EH (cell line): ENCODE results near the gene R3HDM1.
A peak's percentile ranks its signal among the peaks of the same experiment; 100 is the strongest.
"Not testable (repeated sequence)": the region's sequence is repeated elsewhere in the genome, so short reads cannot be mapped to it uniquely, and the experiment has no call there.

Experiments
- DNase-seq: peaks from one replicate; pipeline ENCODE4 v3.0.0-alpha.2; 2015; ENCODE audit warnings: low read depth

Gene R3HDM1

GRCh38 chr2:135641156-135642068 lies 110.1 kb downstream of the R3HDM1 start:
- no peak for DNase-seq

GRCh38 chr2:135647836-135648579 lies 116.7 kb downstream of the R3HDM1 start:
- no peak for DNase-seq

GRCh38 chr2:135650721-135651120 lies 119.4 kb downstream of the R3HDM1 start:
- peak; percentile 54 for DNase-seq

GRCh38 chr2:135651717-135652116 lies 120.4 kb downstream of the R3HDM1 start:
- no peak for DNase-seq

GRCh38 chr2:135654239-135654638 lies 123.0 kb downstream of the R3HDM1 start:
- DNase-seq: not testable (repeated sequence)

GRCh38 chr2:135657806-135658582 lies 126.7 kb downstream of the R3HDM1 start:
- DNase-seq: no peak

GRCh38 chr2:135662088-135662487 lies 130.8 kb downstream of the R3HDM1 start:
- DNase-seq: peak; percentile 46

GRCh38 chr2:135663148-135663700 lies 131.9 kb downstream of the R3HDM1 start:
- peak; percentile 34 for DNase-seq

GRCh38 chr2:135664623-135665068 lies 133.4 kb downstream of the R3HDM1 start:
- DNase-seq: peak; percentile 60

GRCh38 chr2:135667045-135667444 lies 135.8 kb downstream of the R3HDM1 start:
- peak; percentile 47 for DNase-seq

- DNase-seq: no peak
These were observed 143.2 kb downstream of the R3HDM1 start for GRCh38 chr2:135674453-135674852.

- DNase-seq: peak; percentile 28
These were observed 144.7 kb downstream of the R3HDM1 start for GRCh38 chr2:135676031-135676430.

GRCh38 chr2:135679125-135679524 lies 147.8 kb downstream of the R3HDM1 start:
- no peak for DNase-seq

- DNase-seq: peak; percentile 66
These were observed 154.1 kb downstream of the R3HDM1 start for GRCh38 chr2:135685361-135685760.

- DNase-seq: no peak
These were observed 157.7 kb downstream of the R3HDM1 start for GRCh38 chr2:135688978-135689377.

GRCh38 chr2:135689679-135690078 lies 158.4 kb downstream of the R3HDM1 start:
- no peak for DNase-seq

- peak; percentile 17 for DNase-seq
These were observed 163.4 kb downstream of the R3HDM1 start for GRCh38 chr2:135694711-135695110.

GRCh38 chr2:135698838-135699237 lies 167.6 kb downstream of the R3HDM1 start:
- DNase-seq: no peak

GRCh38 chr2:135701442-135701841 lies 170.2 kb downstream of the R3HDM1 start:
- DNase-seq: peak; percentile 69

GRCh38 chr2:135703300-135703699 lies 172.0 kb downstream of the R3HDM1 start:
- no peak for DNase-seq

- DNase-seq: not testable (repeated sequence)
These were observed 172.8 kb downstream of the R3HDM1 start for GRCh38 chr2:135704075-135704474.

- no peak for DNase-seq
These were observed 176.9 kb downstream of the R3HDM1 start for GRCh38 chr2:135708159-135708558.
